Thyroid gland (tissue), 4 donors: Measurements from ENCODE around the gene RPL12. TPM values are rescaled to one million over a fixed set of nuclear protein-coding genes. Genes with fewer than 3 reads are reported as not detected.

ENCODE experiments used
- DNase-seq, 2 donors: peaks; one replicate each; pipeline ENCODE4 v3.0.0-alpha.2; 2019
- H3K27ac ChIP-seq, 3 donors: fragments of 200-600 bp; sonication (generic); 1 replicate in 2 of 3; 2 replicates in 1 of 3; pipeline ENCODE4 v1.5.1; 2016 to 2019; ENCODE audit warnings: mild to moderate bottlenecking in 1 of 3, moderate library complexity in 1 of 3
- H3K27me3 ChIP-seq: fragments of 200-600 bp; sonication (generic); one replicate; pipeline ENCODE4 v1.5.1; 2019
- H3K36me3 ChIP-seq, 2 donors: fragments of 200-600 bp; sonication (generic); one replicate each; pipeline ENCODE4 v1.5.1; 2016 to 2019
- H3K4me1 ChIP-seq, 2 donors: fragments of 200-600 bp; sonication (generic); one replicate each; pipeline ENCODE4 v1.5.1; 2017 to 2019
- H3K4me3 ChIP-seq, 3 donors: fragments of 200-600 bp; sonication (generic); replicated peaks in 1 of 3; 1 replicate in 2 of 3; 2 replicates in 1 of 3; pipeline ENCODE4 v1.5.1; 2016; ENCODE audit warnings: mild to moderate bottlenecking in 1 of 3
- H3K9me3 ChIP-seq: fragments of 200-600 bp; sonication (generic); one replicate; pipeline ENCODE4 v1.5.1; 2017
- CTCF ChIP-seq, 6 experiments: fragments of 200-600 bp in 3 of 6; fragments of 450-650 bp in 3 of 6; sonication (generic) in 3 of 6; IDR thresholded peaks; one replicate each; pipeline ENCODE4 v1.5.1; 2016 to 2019; ENCODE audit warnings: antibody characterized with exemption in 6 of 6, mild to moderate bottlenecking in 2 of 6, inconsistent platforms in 1 of 6, moderate library complexity in 1 of 6
- POLR2A ChIP-seq, 2 donors: fragments of 450-650 bp; IDR thresholded peaks; one replicate each; pipeline ENCODE4 v1.6.1; 2017; ENCODE audit warnings: antibody characterized with exemption in 2 of 2, mild to moderate bottlenecking in 2 of 2, moderate library complexity in 1 of 2
- WGBS, 2 donors: methylation state at CpG; one replicate each; pipeline ENCODE4 v1.1.5; 2017; 5-methylcytosine and 5-hydroxymethylcytosine counted together
- intact Hi-C: fragments of 100-400 bp; cut with DNase I; formaldehyde crosslinking; loops from one replicate; pipeline ENCODE4 v1.15.1; 2023
- total RNA-seq, 4 donors: library from RNA; depleted of rRNA; stranded (reverse); fragments of >200 nt; gene quantifications; one replicate each; pipeline ENCODE4 v1.2.3, GENCODE V29; 2016

Gene RPL12
- total RNA-seq, 4 donors from 2014 or later: 1,286 to 2,844 (median 1,849) TPM

- Histone ChIP-seq H3K4me1 (peaks cover 12 to 18% of the 10 kb centered on the region in 2 donors), H3K27me3 (no peaks in the 10 kb centered on the region), H3K36me3 (peaks cover 4 to 7% of the 10 kb centered on the region in 2 donors), H3K4me3 (no peak overlapping the region), H3K9me3 (no peaks in the 10 kb centered on the region), H3K27ac (peak overlapping the region in 2 of 3 donors; percentile 77 to 81)
- WGBS, 2 donors: 86 to 91% methylated on average over 5 to 20 of the region's 22 CpGs
- no peak for DNase-seq
- TF ChIP-seq CTCF (IDR thresholded peaks at IDR 0.05) (no peak), POLR2A (IDR thresholded peaks at IDR 0.05) (no peak)
- intact Hi-C loops: no loop called here
These were observed 42.5 kb upstream of the RPL12 start for GRCh38 chr9:127493592-127494303.

- DNase-seq: no peak
- no peak overlapping the region for H3K27ac ChIP-seq
- 85 to 94% methylated on average over 14 of the region's 14 CpGs for WGBS, 2 donors
- H3K36me3 ChIP-seq: peaks cover 0 to 6% of the 10 kb centered on the region in 2 donors
- intact Hi-C loops: no loop called here
- no peak overlapping the region for H3K4me3 ChIP-seq
- no peaks in the 10 kb centered on the region for H3K9me3 ChIP-seq
- peaks cover 12 to 18% of the 10 kb centered on the region in 2 donors for H3K4me1 ChIP-seq
- no peak for TF ChIP-seq CTCF (IDR thresholded peaks at IDR 0.05)
- no peak for TF ChIP-seq POLR2A (IDR thresholded peaks at IDR 0.05)
- H3K27me3 ChIP-seq: no peaks in the 10 kb centered on the region
These were observed 41.4 kb upstream of the RPL12 start for GRCh38 chr9:127492616-127493015.

GRCh38 chr9:127491516-127491915 is 40.3 kb upstream of the RPL12 start:
- peaks cover 0 to 4% of the 10 kb centered on the region in 2 donors for H3K36me3 ChIP-seq
- H3K4me1 ChIP-seq: peaks cover 12 to 18% of the 10 kb centered on the region in 2 donors
- no peak for TF ChIP-seq POLR2A (IDR thresholded peaks at IDR 0.05)
- TF ChIP-seq CTCF (IDR thresholded peaks at IDR 0.05): no peak
- no peak overlapping the region for H3K27ac ChIP-seq
- no peak for DNase-seq
- intact Hi-C loops: no loop called here
- no peaks in the 10 kb centered on the region for H3K9me3 ChIP-seq
- no peaks in the 10 kb centered on the region for H3K27me3 ChIP-seq
- no peak overlapping the region for H3K4me3 ChIP-seq
- 85 to 100% methylated on average over 4 to 5 of the region's 10 CpGs for WGBS, 2 donors

GRCh38 chr9:127490535-127491230 is 39.5 kb upstream of the RPL12 start:
- Histone ChIP-seq H3K27ac (no peak overlapping the region), H3K4me3 (no peak overlapping the region), H3K27me3 (no peaks in the 10 kb centered on the region), H3K9me3 (no peaks in the 10 kb centered on the region), H3K4me1 (peaks cover 10 to 13% of the 10 kb centered on the region in 2 donors), H3K36me3 (peaks cover 0 to 4% of the 10 kb centered on the region in 2 donors)
- 94 to 95% methylated on average over 9 of the region's 9 CpGs for WGBS, 2 donors
- TF ChIP-seq POLR2A (IDR thresholded peaks at IDR 0.05) (no peak), CTCF (IDR thresholded peaks at IDR 0.05) (no peak)
- intact Hi-C loops: no loop called here
- no peak for DNase-seq
